Activated effector memory CD4-positive, alpha-beta T cell treated with anti-CD3 and anti-CD28 coated beads, Interleukin-2, amount 50 U/mL, for 16 hours (primary cell): ENCODE measurements around the gene PTRH2.

Source experiments
- DNase-seq: peaks from one replicate; pipeline ENCODE4 v3.0.0-alpha.2; 2020

Gene PTRH2

DNA sequence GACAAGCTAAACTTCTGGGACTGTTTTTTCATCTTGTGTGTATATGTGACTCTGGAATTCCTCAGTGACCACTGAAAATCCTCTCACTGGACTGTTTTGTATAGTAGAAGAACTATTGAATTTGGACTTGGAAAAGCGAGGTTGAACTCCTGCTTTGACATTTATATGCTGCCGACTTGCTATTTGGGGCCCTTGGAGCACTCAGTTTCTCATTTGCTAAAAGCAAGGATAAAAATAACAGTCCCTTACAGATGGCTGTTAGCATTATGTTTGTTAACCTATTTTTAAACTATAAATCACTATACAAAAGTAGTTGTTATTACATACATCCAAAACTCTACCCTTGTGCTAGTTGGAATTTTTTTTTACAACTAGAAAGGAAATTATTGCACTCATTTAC, 9.2 kb upstream of the PTRH2 start:
- no peak for DNase-seq

DNA sequence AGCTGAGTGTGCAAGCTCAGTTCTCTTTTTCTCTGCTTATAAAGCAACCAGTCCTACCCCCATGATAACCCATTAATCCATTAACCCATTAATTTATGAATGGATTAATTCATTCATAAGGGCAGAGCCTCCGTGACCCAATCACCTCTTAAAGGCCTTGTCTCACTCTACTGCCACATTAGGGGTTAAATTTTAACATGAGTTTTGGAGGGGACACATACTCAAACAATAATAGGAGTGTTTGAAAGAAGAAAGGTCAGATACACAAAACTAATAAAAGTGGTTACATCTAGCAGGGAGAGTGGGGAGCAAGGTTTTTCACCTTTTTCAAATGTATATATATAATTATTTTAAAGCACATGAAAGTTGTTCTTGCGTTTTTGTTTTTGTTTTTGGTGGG, 7.0 kb upstream of the PTRH2 start:
- DNase-seq = no peak

DNA sequence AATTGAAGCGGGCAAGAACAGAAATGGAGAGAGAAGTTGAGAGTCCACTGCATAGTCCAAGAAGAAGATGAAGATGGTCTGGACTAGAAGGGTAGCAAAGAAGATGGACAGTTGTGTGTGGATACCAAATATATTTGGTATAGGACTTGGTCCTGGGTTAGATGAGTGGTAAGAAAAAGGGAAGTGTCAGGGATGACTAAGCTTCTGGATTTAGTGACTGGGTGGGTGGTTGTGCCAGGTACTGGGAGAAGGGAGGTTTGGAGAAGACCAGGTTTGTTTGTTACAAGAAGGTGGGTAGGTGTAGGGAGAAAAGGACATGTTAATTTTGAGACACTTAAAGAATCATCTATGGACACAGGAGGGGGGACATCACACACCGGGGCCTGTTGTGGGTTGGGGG, 5.6 kb upstream of the PTRH2 start:
- DNase-seq = no peak

DNA sequence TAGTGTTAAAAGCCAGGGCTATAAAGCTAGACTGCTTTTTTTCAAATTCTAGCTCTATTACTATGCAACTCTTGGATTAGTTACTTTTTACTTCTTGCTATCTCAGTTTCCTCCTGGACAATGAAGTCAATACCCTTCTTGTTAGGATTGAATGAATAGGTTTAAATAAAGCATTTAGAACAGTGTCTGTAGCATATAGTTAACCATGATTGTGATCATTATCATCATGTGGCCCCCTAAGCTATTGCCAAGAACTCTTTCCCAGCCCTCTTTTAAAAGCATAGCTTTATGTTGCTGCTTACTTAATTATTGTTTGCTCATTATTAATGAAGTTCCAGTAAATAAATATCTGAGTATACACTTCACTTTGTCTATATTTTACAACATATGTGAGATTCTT, 4.7 kb upstream of the PTRH2 start:
- no peak for DNase-seq

GRCh38 chr17:59707971-59708430, 771 bp upstream of the PTRH2 start:
- DNase-seq = no peak

DNA sequence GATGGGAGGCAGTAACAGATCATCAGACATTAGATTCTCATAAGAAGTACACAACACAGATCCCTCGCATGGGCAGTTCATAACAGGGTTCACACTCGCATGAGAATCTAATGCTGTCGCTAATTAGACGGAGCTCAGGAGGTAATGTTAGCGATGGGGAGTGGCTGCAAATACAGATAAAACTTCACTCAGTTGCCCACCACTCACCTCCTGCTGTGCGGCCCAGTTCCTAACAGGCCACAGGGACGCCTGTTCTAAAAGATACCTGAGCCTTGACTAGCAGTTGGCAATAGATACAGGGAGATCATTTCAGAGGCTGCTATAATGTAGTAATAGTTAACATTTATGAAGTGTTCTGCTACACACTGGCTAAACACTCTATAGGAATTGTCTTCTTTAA, 4.9 kb downstream of the PTRH2 start:
- no peak for DNase-seq

DNA sequence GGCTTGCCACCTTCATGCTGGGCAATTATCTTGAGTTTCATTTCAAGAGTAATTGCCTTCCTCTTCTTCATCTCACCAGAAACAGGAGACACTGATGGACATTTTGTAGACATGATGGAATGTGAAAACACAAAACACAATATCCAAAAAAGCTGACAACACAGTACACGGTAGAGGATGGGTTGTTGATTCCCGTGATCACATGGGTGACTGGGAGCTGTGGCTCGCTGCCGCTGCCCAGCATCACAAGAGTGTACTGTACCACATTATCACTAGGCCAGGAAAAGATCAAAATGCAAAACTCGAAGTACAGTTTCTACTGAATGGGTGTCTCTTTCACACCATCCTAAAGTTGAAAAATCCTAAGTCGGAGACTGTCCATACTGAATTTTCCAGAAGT, 7.4 kb downstream of the PTRH2 start:
- no peak for DNase-seq

- DNase-seq = no peak
Measured at GRCh38 chr17:59699218-59699617, 8.0 kb downstream of the PTRH2 start.

DNA sequence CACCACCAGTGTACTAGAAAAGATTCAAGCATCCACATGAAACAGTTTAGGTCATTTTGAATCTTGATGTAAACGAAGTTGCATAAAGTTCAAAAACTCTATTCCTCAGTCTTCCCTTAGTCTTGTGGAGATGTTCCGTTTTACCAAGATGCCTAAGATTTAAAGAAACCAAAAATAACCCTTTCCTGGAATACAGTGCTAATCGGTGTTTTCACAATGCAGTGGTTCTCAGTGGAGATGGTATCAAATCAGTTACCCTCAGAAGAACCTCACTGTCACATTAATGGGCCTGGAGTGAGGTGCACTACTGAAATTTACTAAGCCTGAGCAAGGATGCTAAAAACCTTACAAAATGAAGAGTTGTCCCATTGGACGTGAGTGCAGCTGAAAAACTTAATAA, 9.1 kb downstream of the PTRH2 start:
- no peak for DNase-seq

DNA sequence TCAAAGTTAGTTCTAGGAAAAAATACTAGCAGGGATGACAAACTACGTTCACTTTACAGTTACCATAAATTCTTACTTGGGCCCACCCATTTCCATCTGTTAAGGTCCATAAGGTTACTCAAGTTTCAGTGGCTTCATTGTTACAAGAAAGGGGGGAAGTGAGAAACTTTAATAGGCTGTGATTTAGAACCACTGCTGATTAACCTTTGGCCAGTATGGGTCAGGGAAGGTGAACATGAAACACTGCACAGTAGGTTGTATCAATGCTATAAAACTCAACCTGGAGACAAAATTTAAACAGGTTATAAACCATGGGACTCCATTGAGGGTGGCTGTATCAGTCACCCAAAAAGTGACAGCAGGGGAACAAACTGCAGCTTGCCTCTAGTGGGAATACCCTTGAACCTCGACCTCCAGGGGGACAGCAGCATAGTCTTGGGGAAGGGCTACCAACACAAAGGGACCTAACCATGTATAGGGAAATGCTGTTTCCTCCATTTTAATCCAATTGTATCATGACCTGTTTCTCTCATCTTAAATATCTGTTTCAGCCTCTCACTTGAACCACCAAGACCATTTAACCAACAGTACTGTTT, 10.4 kb downstream of the PTRH2 start:
- no peak for DNase-seq

DNA sequence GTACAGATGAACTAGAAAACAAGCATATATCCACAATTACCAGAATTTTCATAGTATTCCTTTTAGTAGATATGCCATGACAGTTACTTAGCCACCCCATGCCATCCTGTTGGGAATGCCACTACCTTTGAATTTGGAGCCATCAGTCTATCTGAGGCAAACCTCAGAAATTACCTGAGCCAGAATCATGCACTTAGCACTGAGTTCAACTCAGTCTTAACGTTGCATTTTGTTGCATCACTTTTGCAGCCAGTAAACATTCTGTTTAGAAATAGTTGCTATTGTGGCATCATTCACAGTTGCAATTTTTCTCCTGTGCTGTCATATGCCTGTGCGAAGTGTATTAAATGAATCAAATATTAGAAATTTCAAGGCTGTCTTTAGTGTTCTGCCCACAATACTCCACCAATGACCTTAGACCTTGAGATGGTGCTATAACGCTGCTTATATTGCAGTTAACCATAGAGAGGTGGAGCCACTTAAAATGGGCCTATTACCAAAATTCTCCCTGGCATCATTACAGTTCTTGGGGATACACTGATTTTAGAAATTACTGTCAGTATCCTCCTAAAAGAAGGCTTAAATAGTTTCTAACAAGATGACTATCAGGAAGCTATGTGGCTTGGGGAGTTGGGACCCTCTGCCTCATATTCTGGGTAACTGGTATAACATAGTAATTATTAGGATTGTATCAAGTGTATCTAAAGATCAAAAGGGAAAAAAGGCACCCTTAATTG, 11.1 kb downstream of the PTRH2 start:
- DNase-seq = no peak

- no peak for DNase-seq
Measured at GRCh38 chr17:59694344-59694743, 12.9 kb downstream of the PTRH2 start.

DNA sequence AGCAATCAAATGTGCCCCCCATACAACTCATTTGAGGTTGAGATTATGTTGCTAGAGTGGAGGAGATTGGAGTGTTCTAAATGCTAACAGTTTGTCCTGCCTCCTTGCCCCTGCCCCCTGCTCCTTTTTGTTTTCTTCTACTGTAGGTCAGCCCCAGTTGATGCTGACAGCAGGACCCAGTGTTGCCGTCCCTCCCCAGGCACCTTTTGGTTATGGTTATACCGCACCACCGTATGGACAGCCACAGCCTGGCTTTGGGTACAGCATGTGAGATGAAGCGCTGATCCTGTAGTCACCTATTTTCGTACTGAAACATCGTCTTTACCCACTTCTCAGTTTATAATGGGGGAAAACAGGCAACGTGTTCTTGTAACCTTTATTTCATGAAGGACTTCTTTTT, 13.6 kb downstream of the PTRH2 start:
- no peak for DNase-seq

DNA sequence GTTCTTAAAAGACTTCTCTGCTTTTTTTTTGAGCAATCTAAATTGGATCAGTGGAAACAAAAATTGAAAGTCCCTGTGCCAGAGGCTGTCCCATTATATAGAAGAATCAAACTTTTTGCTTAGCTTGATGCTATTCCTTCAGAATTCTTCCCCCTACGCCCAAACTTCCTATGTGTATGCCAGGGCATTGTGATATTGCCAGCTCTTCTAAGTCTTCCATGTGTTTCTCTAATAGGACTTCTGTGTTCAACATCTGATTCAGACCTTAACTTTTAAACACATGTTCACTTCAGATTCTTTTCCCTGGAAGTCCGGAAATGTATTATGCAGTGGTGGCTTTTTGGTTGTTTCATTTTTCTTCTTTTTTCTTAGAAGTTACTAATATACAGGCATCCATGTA, 18.7 kb downstream of the PTRH2 start:
- DNase-seq = no peak

DNA sequence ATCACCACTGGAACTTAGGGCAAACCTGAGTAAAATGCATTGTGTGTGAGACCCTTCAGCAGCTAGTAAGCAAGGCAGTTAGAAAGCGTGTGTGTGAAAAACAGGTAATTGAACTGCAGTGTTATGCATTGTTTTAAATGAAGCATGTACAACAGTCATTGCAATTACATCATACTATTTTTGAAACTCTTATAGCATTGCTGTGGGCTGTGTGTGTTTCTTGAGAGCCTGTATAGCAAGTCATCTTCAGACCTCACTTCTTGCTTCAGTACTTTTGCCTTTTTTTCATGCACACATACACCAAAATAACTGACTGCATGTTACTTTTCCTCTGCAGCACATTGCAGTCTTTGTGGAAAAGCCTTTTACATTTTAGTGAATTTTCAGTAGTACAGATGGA, 19.2 kb downstream of the PTRH2 start:
- DNase-seq = no peak

- no peak for DNase-seq
Measured at GRCh38 chr17:59684967-59685366, 22.3 kb downstream of the PTRH2 start.

GRCh38 chr17:59683283-59683682, 23.9 kb downstream of the PTRH2 start:
- DNase-seq = no peak

- DNase-seq = no peak
Measured at GRCh38 chr17:59680314-59680713, 26.9 kb downstream of the PTRH2 start.

DNA sequence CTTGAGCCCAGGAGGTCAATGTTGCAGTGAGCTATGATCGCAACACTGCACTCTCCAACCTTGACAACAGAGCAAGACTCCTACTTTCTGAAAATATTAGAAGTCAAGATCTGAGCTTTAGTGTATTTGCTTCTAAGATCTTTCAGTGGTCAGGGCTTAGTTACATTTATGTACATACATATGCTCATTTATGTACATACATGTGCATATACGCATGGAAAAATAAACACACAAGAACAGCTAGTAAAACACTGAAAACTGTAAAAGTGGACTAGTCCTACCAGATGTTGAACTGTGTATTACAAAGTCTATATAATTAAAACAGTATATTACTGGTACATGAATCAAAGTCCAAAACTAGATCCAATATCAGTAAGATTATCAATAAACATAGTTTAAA, 28.3 kb downstream of the PTRH2 start:
- no peak for DNase-seq

DNA sequence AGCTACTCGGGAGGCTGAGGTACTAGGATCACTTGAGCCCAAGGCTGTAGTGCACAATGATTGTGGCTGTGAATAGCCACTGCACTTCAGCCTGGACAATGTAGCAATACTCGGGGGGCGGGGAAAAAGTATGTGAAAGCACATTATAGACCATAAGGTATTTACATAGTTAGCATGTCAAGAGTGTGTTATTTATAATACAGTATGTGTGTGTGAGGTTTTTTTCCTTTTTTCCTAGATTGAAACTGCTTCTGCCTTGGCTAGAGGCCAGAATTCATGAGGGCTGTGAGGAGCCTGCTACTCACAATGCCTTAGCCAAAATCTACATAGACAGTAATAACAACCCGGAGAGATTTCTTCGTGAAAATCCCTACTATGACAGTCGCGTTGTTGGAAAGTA, 30.5 kb downstream of the PTRH2 start:
- no peak for DNase-seq

DNA sequence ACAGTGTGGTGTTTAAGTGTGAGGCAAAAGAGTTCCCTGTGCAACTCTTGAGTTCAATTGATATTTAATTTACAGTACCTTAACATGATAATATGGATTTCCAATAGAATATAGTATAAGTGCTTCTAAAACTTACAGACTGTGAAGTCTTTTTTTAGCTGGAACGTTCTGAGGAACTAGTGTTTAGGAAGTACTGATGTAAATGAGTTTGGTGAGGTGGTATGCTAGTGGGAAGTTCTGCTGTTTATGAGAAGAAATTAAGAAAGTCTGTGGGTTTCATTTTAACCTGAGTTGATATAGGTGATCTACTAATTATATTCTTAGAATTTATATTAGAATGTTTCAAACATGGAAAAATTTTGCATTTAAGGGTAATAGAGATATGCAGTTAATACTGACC, 32.0 kb downstream of the PTRH2 start:
- no peak for DNase-seq

DNA sequence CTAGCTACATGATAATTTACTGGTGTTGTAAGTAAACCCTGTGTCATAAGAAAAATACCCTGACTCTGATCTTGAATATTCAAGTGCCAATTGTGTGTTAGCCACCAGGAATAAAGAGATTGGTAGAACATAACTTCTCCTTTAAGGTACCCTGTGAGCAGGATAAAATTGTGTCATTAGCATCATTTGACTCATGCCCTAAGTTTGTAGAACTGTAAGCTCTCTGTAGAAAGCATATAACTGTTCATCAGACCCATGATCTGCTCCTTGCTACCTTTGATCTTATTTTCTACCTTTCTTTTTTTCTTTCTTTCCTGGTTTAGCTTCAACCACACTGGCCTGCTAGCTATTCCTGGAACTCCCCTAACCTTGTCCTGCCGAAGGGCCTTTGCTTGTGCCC, 35.8 kb downstream of the PTRH2 start:
- DNase-seq = no peak

DNA sequence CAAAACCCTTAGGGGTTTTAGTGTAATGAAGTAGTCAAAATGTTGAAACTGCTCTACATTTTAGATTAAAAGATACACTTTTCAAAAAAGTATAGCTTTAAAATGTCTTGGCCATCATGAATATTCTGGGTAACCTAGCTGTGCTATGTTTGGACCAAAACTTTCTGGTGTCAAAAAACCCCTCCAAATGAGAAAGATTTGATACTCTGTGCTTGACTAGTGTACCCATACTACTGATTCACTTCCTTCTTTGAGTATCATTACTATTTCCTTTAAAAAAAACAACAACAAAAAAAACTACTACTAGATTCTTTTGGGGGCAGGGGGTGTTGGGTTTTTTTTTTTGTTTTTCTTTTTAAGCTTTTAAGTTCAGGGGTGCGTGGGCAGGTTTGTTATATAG, 37.3 kb downstream of the PTRH2 start:
- DNase-seq = no peak

GRCh38 chr17:59669411-59669810, 37.8 kb downstream of the PTRH2 start:
- DNase-seq = no peak

GRCh38 chr17:59668816-59669215, 38.4 kb downstream of the PTRH2 start:
- DNase-seq = no peak
